Immature natural killer cell (primary cell): ENCODE measurements around the gene GRB14. TPM values are rescaled to one million over a fixed set of nuclear protein-coding genes. Genes with fewer than 3 reads are reported as not detected.

Source experiments
- DNase-seq, 3 donors: peaks; one replicate each; pipeline ENCODE4 v3.0.0; 2022; ENCODE audit warnings: mixed read lengths in 1 of 3
- H3K27ac Mint-ChIP-seq, 6 donors: one replicate each; pipeline ENCODE4 v1.8.0; 2020; ENCODE audit warnings: mixed read lengths in 6 of 6, mild to moderate bottlenecking in 5 of 6, inconsistent platforms in 4 of 6, moderate library complexity in 3 of 6
- H3K27me3 Mint-ChIP-seq, 3 donors: one replicate each; pipeline ENCODE4 v1.8.0; 2020 to 2021; ENCODE audit warnings: low read depth in 3 of 3, mild to moderate bottlenecking in 3 of 3, mixed read lengths in 3 of 3, moderate library complexity in 3 of 3, inconsistent platforms in 1 of 3
- H3K36me3 Mint-ChIP-seq, 3 donors: one replicate each; pipeline ENCODE4 v1.8.0; 2020; ENCODE audit warnings: mixed read lengths in 3 of 3, inconsistent platforms in 2 of 3, mild to moderate bottlenecking in 2 of 3
- H3K4me1 Mint-ChIP-seq, 2 donors: one replicate each; pipeline ENCODE4 v1.8.0; 2020; ENCODE audit warnings: inconsistent platforms in 2 of 2, mild to moderate bottlenecking in 2 of 2, mixed read lengths in 2 of 2, moderate library complexity in 1 of 2
- H3K4me3 Mint-ChIP-seq, 5 donors: one replicate each; pipeline ENCODE4 v1.8.0; 2020; ENCODE audit warnings: mild to moderate bottlenecking in 5 of 5, mixed read lengths in 5 of 5, inconsistent platforms in 3 of 5, moderate library complexity in 3 of 5
- H3K9me3 Mint-ChIP-seq, 6 donors: one replicate each; pipeline ENCODE4 v1.8.0; 2020; ENCODE audit warnings: mild to moderate bottlenecking in 6 of 6, mixed read lengths in 6 of 6, inconsistent platforms in 4 of 6, moderate library complexity in 3 of 6
- polyA plus RNA-seq, 3 donors: library from polyadenylated mRNA; unstranded; fragments of 300-500 nt; fragmentation: Illumina TruSeq; gene quantifications; one replicate each; pipeline ENCODE4 v1.2.3, GENCODE V29; 2021

Gene GRB14
- polyA plus RNA-seq, 3 donors from 2014 or later = 0.91 to 1.2 TPM; not detected in 1

DNA sequence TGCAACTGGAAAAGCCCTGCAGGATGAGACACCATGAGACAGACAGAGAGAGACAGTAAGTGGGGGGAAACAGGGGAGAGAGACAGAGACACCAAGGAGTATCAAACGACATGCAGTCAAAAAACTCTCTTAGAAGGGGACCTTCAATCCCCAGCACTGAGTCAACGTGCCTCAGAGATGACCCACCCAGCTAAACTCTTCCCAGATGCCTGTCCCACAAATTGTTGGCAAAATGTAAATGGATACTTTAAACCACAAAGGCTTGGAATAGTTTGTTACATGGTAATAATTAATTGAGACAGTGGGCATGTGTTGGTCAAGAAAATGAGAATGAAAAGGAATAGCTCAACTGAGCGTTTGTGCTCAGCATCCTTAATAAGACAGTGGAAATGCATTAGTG, 98.3 kb downstream of the GRB14 start:
- H3K9me3 Mint-ChIP-seq = peaks cover 8 to 31% (median 12%) of the 10 kb centered on the region in 6 donors
- no peaks in the 10 kb centered on the region for H3K27me3 Mint-ChIP-seq
- H3K4me3 Mint-ChIP-seq = no peak overlapping the region
- DNase-seq = no peak
- no peak overlapping the region for H3K27ac Mint-ChIP-seq
- H3K36me3 Mint-ChIP-seq = no peaks in the 10 kb centered on the region
- no peaks in the 10 kb centered on the region for H3K4me1 Mint-ChIP-seq

- H3K27ac Mint-ChIP-seq = no peak overlapping the region
- no peak for DNase-seq
- peaks cover 8 to 31% (median 14%) of the 10 kb centered on the region in 6 donors for H3K9me3 Mint-ChIP-seq
- no peaks in the 10 kb centered on the region for H3K4me1 Mint-ChIP-seq
- no peak overlapping the region for H3K4me3 Mint-ChIP-seq
- H3K27me3 Mint-ChIP-seq = no peaks in the 10 kb centered on the region
- H3K36me3 Mint-ChIP-seq = no peaks in the 10 kb centered on the region
Measured at GRCh38 chr2:164522561-164522981, 98.7 kb downstream of the GRB14 start.

DNA sequence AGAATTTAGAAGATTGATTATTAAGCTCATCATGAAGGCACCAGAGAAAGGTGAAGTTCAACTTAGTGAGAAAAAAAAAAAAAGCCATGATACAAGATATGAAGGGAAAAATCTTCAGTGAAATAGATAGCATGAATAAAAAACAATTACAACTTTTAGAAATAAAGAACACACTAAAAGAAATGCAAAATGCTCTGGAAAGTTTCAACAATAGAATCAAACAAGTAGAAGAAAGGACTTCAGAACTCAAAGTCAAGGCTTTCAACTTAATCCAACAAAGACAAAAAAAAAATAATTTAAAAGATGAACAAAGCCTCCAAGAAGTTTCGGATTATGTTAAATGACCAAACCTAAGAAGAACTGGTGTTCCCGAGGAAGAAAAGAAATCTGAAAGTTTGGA, 105.5 kb downstream of the GRB14 start:
- Mint-ChIP-seq H3K9me3 (peaks cover 22 to 70% (median 36%) of the 10 kb centered on the region in 6 donors), H3K4me1 (no peaks in the 10 kb centered on the region), H3K27ac (no peak overlapping the region), H3K4me3 (no peak overlapping the region), H3K36me3 (peaks cover 0 to 4% (median 0%) of the 10 kb centered on the region in 3 donors), H3K27me3 (peaks cover 0 to 4% (median 0%) of the 10 kb centered on the region in 3 donors)
- no peak for DNase-seq

DNA sequence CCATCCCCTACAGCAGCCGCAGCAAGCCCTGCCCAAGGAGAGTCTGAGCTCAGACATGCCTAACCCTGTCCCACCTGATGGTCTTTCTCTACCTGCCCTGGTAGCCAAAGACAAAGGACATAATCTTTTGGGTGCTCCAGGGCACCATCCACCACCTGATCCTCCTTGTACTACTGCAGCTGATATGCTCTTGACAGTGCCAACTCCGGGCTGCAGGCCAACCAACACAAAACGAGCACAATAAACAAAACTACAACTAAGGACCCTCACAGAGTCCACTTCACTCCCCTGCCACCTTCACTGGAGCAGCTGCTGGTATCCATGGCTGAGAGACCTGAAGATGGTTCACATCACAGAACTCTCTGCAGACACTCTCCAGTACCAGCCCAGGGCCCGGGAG, 106.3 kb downstream of the GRB14 start:
- H3K9me3 Mint-ChIP-seq = peaks cover 22 to 64% (median 36%) of the 10 kb centered on the region in 6 donors
- H3K27ac Mint-ChIP-seq = no peak overlapping the region
- H3K4me1 Mint-ChIP-seq = no peaks in the 10 kb centered on the region
- H3K36me3 Mint-ChIP-seq = peaks cover 0 to 4% (median 0%) of the 10 kb centered on the region in 3 donors
- H3K4me3 Mint-ChIP-seq = no peak overlapping the region
- H3K27me3 Mint-ChIP-seq = peaks cover 0 to 4% (median 0%) of the 10 kb centered on the region in 3 donors
- DNase-seq = no peak

DNA sequence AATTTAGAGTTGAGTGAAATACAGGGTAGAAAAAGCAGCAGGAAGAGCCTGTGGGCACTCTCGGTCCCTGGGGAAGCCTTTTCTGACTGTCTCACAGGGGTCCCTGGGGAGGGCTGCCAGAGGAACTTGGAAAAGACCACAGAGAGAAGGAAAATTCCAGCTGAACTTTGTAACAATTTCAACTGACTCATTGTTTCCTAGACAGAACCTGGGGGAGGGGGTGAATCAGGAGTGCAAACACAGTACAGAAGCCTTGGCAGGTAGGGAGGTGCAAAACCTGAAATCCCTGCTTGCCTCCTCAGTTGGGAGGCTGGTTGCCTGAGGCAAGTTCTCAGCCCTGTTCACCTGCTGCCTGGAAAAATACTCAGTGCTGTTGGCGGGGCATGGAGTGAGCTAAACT, 106.8 kb downstream of the GRB14 start:
- no peaks in the 10 kb centered on the region for H3K4me1 Mint-ChIP-seq
- H3K9me3 Mint-ChIP-seq = peaks cover 20 to 64% (median 35%) of the 10 kb centered on the region in 6 donors
- H3K27me3 Mint-ChIP-seq = peaks cover 0 to 4% (median 0%) of the 10 kb centered on the region in 3 donors
- peaks cover 0 to 4% (median 0%) of the 10 kb centered on the region in 3 donors for H3K36me3 Mint-ChIP-seq
- no peak for DNase-seq
- H3K4me3 Mint-ChIP-seq = no peak overlapping the region
- no peak overlapping the region for H3K27ac Mint-ChIP-seq

DNA sequence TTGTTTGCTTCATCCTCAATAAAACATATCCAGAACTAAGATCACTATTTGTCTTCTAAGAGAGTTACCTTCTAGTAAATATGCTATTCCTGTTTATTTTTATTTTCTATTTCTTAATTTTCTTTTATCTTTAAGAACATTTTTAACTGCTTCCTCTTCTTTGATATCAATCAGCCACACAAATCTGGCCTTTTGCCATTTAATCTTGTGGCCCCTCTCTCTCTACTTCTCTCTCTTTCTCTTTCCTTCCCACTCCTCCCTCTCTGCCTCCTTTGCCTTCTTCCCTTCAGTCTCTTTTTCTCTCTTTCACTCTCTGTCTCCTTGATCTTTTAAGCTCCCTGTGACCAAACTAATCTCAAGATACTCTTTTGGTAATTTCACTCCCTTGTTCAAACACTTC, 108.4 kb downstream of the GRB14 start:
- peaks cover 0 to 4% (median 0%) of the 10 kb centered on the region in 3 donors for H3K27me3 Mint-ChIP-seq
- H3K4me3 Mint-ChIP-seq = no peak overlapping the region
- H3K9me3 Mint-ChIP-seq = peaks cover 17 to 50% (median 24%) of the 10 kb centered on the region in 6 donors
- no peak overlapping the region for H3K27ac Mint-ChIP-seq
- peaks cover 0 to 4% (median 0%) of the 10 kb centered on the region in 3 donors for H3K36me3 Mint-ChIP-seq
- DNase-seq = no peak
- H3K4me1 Mint-ChIP-seq = no peaks in the 10 kb centered on the region

DNA sequence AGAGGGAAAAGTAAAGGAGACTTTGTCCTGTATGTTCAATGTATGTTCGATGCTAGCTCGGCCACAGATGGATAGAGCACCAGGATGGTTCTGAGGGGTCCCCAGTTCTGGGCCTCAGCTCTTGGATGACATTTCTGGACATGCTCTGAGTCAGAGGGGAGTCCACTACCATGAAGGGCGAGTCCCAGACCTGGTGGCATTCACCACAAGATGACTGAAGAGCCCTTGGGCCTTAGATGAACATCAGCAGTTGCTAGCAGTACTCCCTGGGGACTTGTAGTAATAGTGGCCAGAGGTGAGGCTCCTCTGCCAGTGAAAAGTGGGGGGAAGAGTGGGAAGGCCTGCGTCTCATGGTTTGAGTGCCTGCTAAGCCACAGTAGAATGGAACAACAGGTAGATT, 109.5 kb downstream of the GRB14 start:
- peaks cover 17 to 42% (median 21%) of the 10 kb centered on the region in 6 donors for H3K9me3 Mint-ChIP-seq
- H3K27me3 Mint-ChIP-seq = peaks cover 0 to 4% (median 0%) of the 10 kb centered on the region in 3 donors
- no peaks in the 10 kb centered on the region for H3K4me1 Mint-ChIP-seq
- H3K4me3 Mint-ChIP-seq = no peak overlapping the region
- H3K27ac Mint-ChIP-seq = no peak overlapping the region
- DNase-seq = no peak
- peaks cover 0 to 4% (median 0%) of the 10 kb centered on the region in 3 donors for H3K36me3 Mint-ChIP-seq

GRCh38 chr2:164510895-164511294, 110.4 kb downstream of the GRB14 start:
- peaks cover 0 to 4% (median 0%) of the 10 kb centered on the region in 3 donors for H3K27me3 Mint-ChIP-seq

GRCh38 chr2:164509137-164509877, 112.0 kb downstream of the GRB14 start:
- H3K27me3 Mint-ChIP-seq = no peaks in the 10 kb centered on the region
- H3K36me3 Mint-ChIP-seq = peaks cover 0 to 4% (median 0%) of the 10 kb centered on the region in 3 donors
- H3K9me3 Mint-ChIP-seq = peaks cover 7 to 22% (median 11%) of the 10 kb centered on the region in 6 donors
- H3K4me1 Mint-ChIP-seq = peaks cover 3 to 18% of the 10 kb centered on the region in 2 donors
- no peak for DNase-seq
- no peak overlapping the region for H3K4me3 Mint-ChIP-seq
- no peak overlapping the region for H3K27ac Mint-ChIP-seq

More at GRCh38 chr2:164510895-164511294, 110.4 kb downstream of the GRB14 start:
- Mint-ChIP-seq H3K4me3 (no peak overlapping the region), H3K9me3 (peaks cover 14 to 38% (median 20%) of the 10 kb centered on the region in 6 donors), H3K36me3 (peaks cover 0 to 4% (median 0%) of the 10 kb centered on the region in 3 donors), H3K4me1 (peaks cover 1 to 2% of the 10 kb centered on the region in 2 donors), H3K27ac (no peak overlapping the region)
- DNase-seq = no peak

DNA sequence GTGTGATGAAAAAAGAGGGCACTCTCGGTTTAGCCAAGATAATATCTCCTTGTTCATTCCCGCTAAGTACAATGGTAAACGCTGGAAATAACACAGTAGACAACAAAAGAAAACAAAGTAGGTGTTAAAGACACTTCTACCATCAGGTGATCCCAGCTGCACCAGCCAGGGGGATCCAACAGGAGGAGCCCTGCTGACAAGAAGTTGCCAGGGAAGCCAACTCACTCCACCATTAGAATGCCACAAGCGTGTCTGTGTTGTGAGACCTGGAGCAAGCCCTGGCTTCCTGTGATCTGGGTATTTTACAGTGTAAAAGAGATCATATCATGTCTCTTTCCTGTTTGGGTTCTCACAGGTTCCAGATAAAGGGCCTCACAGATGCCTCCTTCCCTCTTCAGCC, 117.0 kb downstream of the GRB14 start:
- no peaks in the 10 kb centered on the region for H3K36me3 Mint-ChIP-seq
- peaks cover 0 to 9% (median under 1%) of the 10 kb centered on the region in 6 donors for H3K9me3 Mint-ChIP-seq
- H3K4me3 Mint-ChIP-seq = no peak overlapping the region
- no peak for DNase-seq
- no peaks in the 10 kb centered on the region for H3K27me3 Mint-ChIP-seq
- H3K27ac Mint-ChIP-seq = no peak overlapping the region
- peaks cover 3 to 24% of the 10 kb centered on the region in 2 donors for H3K4me1 Mint-ChIP-seq

DNA sequence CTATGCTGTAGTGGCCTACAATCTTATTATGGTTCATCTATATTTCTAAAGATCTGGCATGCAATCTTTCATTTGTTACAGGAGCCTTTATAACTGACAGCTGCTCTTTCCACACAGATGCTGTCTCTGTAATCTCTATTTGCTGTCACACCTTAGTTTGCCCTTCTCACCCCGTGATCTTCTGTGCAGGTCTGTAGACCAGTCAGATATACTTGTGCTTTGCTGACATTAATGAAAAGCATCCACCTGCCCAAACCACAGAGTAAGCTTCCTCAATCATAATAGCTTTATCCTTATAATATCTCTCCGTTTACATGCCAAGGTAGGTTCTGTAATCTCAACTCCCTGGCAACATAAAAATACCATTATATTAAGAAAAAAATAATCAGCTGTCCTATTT, 122.4 kb downstream of the GRB14 start:
- H3K27ac Mint-ChIP-seq = no peak overlapping the region
- H3K9me3 Mint-ChIP-seq = peaks cover 0 to 9% (median under 1%) of the 10 kb centered on the region in 6 donors
- H3K27me3 Mint-ChIP-seq = no peaks in the 10 kb centered on the region
- no peaks in the 10 kb centered on the region for H3K36me3 Mint-ChIP-seq
- no peak for DNase-seq
- H3K4me1 Mint-ChIP-seq = peaks cover 0 to 2% of the 10 kb centered on the region in 2 donors
- no peak overlapping the region for H3K4me3 Mint-ChIP-seq

DNA sequence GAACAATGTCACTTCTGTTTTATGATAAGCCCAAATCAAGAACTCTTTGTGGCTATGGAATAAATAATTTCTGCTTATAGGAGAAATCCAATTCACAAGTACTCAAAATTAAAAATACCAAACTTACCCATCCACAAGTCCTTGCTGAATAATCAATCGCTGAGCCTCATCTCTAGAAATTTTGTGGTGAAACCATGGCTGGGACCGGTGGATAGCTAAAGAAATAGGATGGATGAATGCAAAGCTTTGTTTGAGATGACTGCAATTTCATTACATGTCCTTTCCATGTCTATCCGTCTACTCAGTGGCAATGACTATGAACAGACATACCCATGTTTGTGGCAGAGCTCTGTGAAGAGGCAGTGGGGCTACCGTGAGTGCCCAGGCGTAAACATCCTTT, 124.4 kb downstream of the GRB14 start:
- peaks cover 0 to 9% (median under 1%) of the 10 kb centered on the region in 6 donors for H3K9me3 Mint-ChIP-seq
- peaks cover 0 to 1% (median 0%) of the 10 kb centered on the region in 3 donors for H3K27me3 Mint-ChIP-seq
- H3K4me1 Mint-ChIP-seq = no peaks in the 10 kb centered on the region
- no peak for DNase-seq
- no peak overlapping the region for H3K4me3 Mint-ChIP-seq
- no peak overlapping the region for H3K27ac Mint-ChIP-seq
- H3K36me3 Mint-ChIP-seq = no peaks in the 10 kb centered on the region

DNA sequence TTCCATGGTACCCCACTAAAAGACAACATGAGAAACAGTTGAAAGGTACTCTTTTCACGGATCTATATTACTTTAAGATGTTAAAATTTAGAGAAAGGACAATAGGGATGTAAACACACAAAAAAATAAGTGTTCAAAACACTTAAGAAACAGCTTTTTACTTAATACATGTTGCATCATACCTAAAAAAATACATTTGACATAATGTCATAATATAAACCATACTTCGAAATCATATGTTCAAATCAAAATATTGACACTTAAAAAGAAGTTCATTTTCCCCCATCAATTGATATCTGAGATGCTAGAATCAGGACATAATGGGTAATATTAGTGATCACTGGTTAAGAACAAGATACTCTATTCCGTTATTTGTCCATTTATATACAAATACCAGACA, 124.9 kb downstream of the GRB14 start:
- Mint-ChIP-seq H3K27me3 (peaks cover 0 to 1% (median 0%) of the 10 kb centered on the region in 3 donors), H3K4me3 (no peak overlapping the region), H3K4me1 (no peaks in the 10 kb centered on the region), H3K27ac (no peak overlapping the region), H3K9me3 (peaks cover 0 to 9% (median under 1%) of the 10 kb centered on the region in 6 donors), H3K36me3 (no peaks in the 10 kb centered on the region)
- DNase-seq = no peak

DNA sequence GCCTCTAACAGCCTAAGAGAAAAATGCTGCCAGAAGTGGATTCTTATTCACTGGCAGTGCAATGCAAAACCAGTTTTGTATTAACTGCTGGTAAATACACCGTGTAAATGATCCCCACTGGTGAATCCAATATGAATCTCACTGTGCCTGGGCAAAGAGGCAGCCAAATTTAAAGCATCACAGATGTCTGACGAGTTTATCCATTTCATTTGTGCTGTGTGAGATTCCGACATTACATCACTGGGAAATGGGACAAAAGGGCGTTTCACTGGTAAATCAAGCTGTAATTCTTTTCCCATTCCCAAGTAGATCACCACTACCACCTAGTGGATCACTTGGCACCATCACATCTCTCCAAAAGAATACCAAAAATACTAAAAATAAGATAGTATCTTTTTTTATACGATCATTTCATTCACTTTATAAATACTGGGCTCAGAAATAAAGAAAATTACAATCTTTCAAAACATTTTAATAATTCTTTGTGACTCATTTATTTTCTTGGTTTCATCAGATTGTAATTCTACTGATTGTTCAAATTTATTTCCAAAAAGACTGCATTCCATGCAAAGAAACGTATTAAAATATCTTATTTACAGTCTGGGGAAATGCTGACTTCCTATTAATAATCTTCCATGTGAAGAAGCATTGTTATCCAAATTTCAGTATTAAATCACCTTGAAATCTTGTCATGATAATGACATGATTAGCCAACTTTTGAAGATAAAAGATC, 125.6 kb downstream of the GRB14 start:
- Mint-ChIP-seq H3K27ac (no peak overlapping the region), H3K4me1 (no peaks in the 10 kb centered on the region), H3K4me3 (no peak overlapping the region), H3K27me3 (peaks cover 0 to 1% (median 0%) of the 10 kb centered on the region in 3 donors), H3K36me3 (no peaks in the 10 kb centered on the region), H3K9me3 (peaks cover 0 to 16% (median under 1%) of the 10 kb centered on the region in 6 donors)
- no peak for DNase-seq
